Activated CD8-positive, alpha-beta T cell treated with anti-CD3 and anti-CD28 coated beads, Interleukin-2, amount 10 ng/mL, durations not matched to agents 7 days and 5 days (primary cell): Measurements from ENCODE around the gene FBRSL1. TPM values are rescaled to one million over a fixed set of nuclear protein-coding genes. Genes with fewer than 3 reads are reported as not detected.
A peak's percentile ranks its signal among the peaks of the same experiment; 100 is the strongest.

ENCODE experiments used
- ATAC-seq: fragments of 150-1000 bp; cut with Tn5 transposase; one replicate; pipeline ENCODE4 v1.10.0; 2021; ENCODE audit warnings: moderate library complexity
- CTCF ChIA-PET: fragments of 350-600 bp; sonication (Branson Sonifier 250); formaldehyde crosslinking; loops from one replicate; lab custom pipeline; 2021; ENCODE audit warnings: antibody characterized with exemption; lab: Charles Lee
- POLR2A ChIA-PET: fragments of 350-600 bp; sonication (Branson Sonifier 250); formaldehyde crosslinking; loops from one replicate; lab custom pipeline; 2021; ENCODE audit warnings: antibody characterized with exemption; lab: Charles Lee
- DNase-seq: peaks from one replicate; pipeline ENCODE4 v3.0.0-alpha.2; 2020
- H3K27ac Mint-ChIP-seq: one replicate; pipeline ENCODE4 v1.8.0; 2021; ENCODE audit warnings: mild to moderate bottlenecking, mixed read lengths
- H3K27me3 Mint-ChIP-seq: one replicate; pipeline ENCODE4 v1.8.0; 2021; ENCODE audit warnings: low read depth, mixed read lengths
- H3K36me3 Mint-ChIP-seq: one replicate; pipeline ENCODE4 v1.8.0; 2021; ENCODE audit warnings: low read depth, mixed read lengths
- H3K4me1 Mint-ChIP-seq: one replicate; pipeline ENCODE4 v1.8.0; 2021; ENCODE audit warnings: low read depth, mixed read lengths
- H3K4me3 Mint-ChIP-seq: one replicate; pipeline ENCODE4 v1.8.0; 2021; ENCODE audit warnings: mild to moderate bottlenecking, mixed read lengths
- H3K9me3 Mint-ChIP-seq: one replicate; pipeline ENCODE4 v1.8.0; 2022; ENCODE audit warnings: mixed read lengths; ENCODE audit not compliant: insufficient read depth
- total RNA-seq, 2 experiments: library from RNA; stranded (reverse); gene quantifications; one replicate each; pipeline ENCODE4 v1.2.3, GENCODE V29; 2021

Gene FBRSL1
- total RNA-seq, 2 experiments from 2014 or later = 51.2 to 58.5 TPM

DNA sequence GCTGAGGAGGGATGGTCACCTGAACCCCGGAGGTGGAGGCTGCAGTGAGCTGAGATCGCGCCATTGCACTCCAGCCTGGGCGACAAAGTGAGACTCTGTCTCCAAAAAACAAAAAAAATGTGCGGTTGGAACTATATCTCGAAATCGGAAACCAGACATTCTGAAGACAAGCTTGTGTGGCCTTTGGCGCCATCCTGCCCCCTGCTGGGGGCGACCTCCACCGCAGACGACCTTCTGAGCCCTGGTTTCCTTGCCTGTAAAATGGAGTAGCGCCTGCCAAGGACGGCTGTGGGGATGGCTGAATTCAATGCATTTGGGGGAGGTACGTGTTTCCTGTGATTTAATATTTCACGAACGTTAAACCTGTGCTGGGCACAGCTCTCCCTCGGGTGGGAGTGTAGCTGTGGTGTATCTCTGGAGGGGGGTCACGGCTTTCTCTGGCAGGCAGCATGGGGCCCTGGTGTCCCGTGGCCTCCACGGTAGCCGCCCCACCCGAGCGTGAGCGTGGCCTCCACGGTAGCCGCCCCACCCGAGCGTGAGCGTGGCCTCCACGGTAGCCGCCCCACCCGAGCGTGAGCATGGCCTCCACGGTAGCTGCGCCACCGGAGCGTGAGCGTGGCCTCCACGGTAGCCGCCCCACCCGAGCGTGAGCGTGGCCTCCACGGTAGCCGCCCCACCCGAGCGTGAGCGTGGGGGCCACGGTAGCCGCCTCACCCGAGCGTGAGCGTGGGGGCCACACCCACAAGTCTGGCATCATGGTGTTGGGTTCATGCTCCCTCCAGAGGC is 65.1 kb downstream of the FBRSL1 start:
- peak; percentile 47 for DNase-seq
- Mint-ChIP-seq H3K36me3 (no peaks in the 10 kb centered on the region), H3K9me3 (no peaks in the 10 kb centered on the region), H3K4me1 (peaks cover 17% of the 10 kb centered on the region), H3K4me3 (no peak overlapping the region), H3K27ac (no peak overlapping the region), H3K27me3 (peaks cover 6% of the 10 kb centered on the region)
- ATAC-seq = no peak
- ChIA-PET POLR2A (no interaction called here), CTCF (interaction anchor here (1.0 to 1.2 kb wide), 3 partner anchors 60 to 140 kb away, joined by 3 to 8 read pairs (median 3); no protein-coding TSS in a partner anchor)

DNA sequence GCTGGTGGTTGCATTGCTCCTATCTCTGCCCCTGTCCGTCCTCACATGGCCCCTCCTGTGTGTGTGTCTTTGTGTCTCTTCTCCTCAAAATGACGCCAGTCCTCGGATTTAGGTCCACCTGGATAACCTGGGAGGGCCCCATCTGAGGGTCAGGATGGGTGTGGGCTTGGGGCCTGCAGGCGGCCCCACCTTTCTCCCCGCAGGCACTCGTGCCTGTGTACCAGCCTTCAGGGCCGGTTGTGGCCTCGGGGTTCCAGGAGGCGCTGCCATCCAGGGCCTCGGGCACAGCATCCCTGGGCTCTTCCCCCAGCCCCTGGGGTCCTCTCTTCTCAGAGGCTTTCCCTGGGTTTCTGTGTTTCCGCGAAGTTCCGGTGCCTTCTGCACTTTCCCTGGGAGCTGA is 65.7 kb downstream of the FBRSL1 start:
- Mint-ChIP-seq H3K27ac (no peak overlapping the region), H3K36me3 (no peaks in the 10 kb centered on the region), H3K4me3 (no peak overlapping the region), H3K27me3 (peaks cover 6% of the 10 kb centered on the region), H3K9me3 (no peaks in the 10 kb centered on the region), H3K4me1 (peaks cover 18% of the 10 kb centered on the region)
- ChIA-PET CTCF (no interaction called here), POLR2A (no interaction called here)
- no peak for ATAC-seq
- no peak for DNase-seq

DNA sequence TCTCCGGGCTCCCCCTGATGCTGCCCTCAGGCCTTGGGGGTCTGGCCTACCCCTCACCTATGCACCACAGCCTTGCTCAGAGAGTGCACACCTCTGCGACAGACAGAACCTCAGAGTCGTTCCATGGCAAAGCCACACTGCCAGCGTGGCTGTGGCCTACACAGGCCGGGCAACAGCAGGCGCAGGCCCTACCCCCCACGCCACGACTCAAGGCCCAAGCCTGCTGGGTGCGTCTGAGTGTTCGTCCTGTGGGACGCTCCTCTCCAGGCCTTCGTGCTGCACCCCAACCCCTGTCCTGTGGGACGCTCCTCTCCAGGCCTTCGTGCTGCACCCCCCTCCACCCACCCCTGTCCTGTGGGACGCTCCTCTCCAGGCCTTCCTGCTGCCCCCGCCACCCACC is 66.3 kb downstream of the FBRSL1 start:
- Mint-ChIP-seq H3K9me3 (no peaks in the 10 kb centered on the region), H3K27me3 (peaks cover 6% of the 10 kb centered on the region), H3K4me3 (no peak overlapping the region), H3K36me3 (no peaks in the 10 kb centered on the region), H3K4me1 (peaks cover 21% of the 10 kb centered on the region), H3K27ac (no peak overlapping the region)
- CTCF ChIA-PET = no interaction called here
- DNase-seq (no peak), ATAC-seq (no peak)
- POLR2A ChIA-PET = no interaction called here

DNA sequence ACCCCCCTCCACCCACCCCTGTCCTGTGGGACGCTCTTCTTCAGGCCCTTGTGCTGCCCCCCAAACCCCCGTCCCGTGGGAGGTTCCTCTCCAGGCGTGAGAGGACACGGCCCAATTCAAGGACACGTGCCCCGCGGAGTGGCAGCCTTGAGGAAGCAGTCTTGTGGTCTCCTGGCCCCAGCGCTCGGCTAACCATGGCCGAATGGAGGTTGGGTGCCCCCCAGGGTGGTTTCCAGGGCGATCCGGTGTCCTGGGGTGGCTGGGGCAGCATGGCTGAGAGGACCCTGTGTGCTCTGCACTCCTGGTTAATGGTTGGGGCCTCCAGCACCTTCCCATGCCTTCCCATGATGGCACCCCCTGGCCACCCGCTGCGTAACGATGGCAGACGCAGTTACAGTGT is 66.8 kb downstream of the FBRSL1 start:
- POLR2A ChIA-PET = no interaction called here
- peaks cover 21% of the 10 kb centered on the region for H3K4me1 Mint-ChIP-seq
- DNase-seq (no peak), ATAC-seq (no peak)
- H3K27me3 Mint-ChIP-seq = peaks cover 6% of the 10 kb centered on the region
- CTCF ChIA-PET = no interaction called here
- no peaks in the 10 kb centered on the region for H3K36me3 Mint-ChIP-seq
- no peak overlapping the region for H3K4me3 Mint-ChIP-seq
- H3K9me3 Mint-ChIP-seq = no peaks in the 10 kb centered on the region
- no peak overlapping the region for H3K27ac Mint-ChIP-seq

DNA sequence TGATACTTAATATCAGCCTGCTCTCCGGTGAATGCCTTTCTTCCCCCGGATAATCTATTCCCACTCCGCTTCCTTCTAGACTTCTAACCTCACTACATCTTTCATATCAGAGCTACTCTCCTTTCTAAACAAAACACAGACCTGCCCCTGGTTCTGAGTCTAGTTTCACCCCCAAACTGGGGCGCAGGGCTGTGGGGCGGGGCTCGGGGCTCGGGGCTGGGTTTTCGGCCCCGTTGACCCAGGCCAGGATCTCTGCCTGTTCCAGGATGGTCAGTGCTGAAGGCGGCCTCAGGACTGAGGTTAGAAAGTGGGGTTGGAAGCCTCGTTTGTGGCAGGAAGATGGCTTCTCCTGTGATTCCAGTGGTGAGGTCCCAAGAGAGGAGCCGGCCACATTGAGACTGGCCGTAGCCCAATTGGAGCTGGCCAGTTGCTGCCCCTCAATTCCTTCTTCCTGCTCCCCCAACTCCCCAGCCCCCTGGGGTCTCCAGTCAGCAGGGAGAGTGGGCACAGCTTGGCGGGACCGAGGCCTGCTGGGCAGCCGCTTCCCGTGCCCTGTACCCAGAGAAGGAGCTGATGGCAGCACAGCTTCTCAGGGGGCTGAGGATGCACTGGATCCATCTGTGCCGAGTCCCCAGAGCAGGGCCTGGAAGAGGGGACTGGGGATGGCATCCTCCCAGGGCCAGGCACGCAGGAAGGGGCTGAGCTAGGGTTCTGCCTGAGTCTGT is 67.5 kb downstream of the FBRSL1 start:
- Mint-ChIP-seq H3K27ac (no peak overlapping the region), H3K4me3 (no peak overlapping the region), H3K9me3 (no peaks in the 10 kb centered on the region), H3K27me3 (peaks cover 6% of the 10 kb centered on the region), H3K4me1 (peaks cover 21% of the 10 kb centered on the region), H3K36me3 (no peaks in the 10 kb centered on the region)
- ChIA-PET CTCF (interaction anchor here (0.9 kb wide), 1 partner anchor 11 kb away, joined by 3 read pairs; no protein-coding TSS in a partner anchor), POLR2A (no interaction called here)
- DNase-seq (no peak), ATAC-seq (no peak)

DNA sequence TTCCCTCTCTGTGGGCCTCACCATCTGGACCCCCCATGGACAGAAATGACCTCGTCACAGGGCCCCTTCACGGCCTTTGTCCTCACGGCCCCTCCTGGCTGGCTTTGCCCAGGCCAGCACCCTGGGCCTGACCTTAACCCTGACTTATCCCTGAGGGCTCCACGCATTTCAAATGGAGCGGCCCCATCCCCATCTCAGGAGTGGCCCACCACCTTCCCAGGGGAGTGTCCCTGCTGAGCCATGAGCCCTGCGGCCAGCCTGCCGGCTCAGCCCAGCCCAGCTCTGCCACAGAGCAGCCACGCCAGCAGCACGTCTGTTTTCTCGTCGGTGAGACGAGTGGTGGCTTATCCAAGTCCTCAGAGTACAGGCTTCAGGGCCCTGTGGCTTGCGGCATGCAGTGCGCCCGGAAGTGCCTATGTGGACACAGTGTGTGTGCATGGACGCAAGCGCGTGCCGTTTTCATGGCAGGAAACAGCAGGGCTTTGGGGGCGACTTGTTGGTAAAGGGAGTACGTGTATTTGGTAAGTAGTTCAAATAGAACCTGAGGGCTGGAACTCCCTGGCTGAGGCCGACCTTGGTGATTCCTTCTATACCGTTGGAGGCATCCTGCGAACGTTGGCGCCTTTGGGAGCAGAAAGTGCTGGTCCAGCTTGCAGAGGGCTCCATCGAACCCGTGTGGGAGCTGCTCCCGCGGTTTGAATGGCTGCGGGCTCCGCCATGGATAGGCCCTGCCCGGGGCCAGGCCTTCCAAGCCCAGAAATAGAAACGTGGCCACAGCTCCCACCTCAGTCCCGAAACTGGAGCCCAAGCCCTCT is 68.3 kb downstream of the FBRSL1 start:
- CTCF ChIA-PET = interaction anchor here (0.9 kb wide), 1 partner anchor 10 kb away, joined by 3 read pairs; no protein-coding TSS in a partner anchor

DNA sequence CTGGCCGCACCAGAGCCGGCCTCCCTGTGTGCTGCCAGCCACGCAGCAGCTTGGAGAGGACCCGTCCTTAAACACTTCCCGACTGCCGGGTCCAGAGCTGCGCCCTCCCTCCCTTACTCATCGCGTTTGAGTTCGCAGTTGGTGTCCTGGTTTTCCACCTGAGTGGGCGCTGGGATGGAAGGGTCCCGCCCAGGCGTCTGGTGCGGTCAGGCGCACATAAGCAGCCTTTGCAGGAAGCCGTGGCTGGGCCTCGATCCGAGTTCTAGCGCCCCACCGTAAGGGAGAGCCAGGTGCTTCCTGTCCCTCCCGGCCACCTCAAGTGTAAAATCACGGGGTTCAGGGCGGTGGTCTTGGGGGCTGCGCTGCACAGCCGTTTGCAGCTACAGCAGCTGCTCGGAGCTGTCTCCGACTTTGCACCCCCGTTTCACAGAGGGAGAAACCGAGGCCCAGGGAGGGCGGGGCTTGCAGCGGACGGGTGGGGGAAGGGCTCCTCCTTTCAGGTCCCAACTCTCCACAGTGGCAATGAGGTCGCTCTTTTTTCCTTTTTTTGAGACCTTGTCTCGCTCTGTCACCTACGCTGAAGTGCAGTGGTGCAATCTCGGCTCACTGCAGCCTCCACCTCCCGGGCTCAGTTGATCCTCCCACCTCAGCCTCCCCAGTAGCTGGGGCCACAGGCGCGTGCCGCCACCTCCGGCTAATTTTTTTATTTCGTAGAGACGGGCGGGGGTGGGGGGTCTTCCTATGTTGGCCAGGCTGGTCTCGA is 69.1 kb downstream of the FBRSL1 start:
- Mint-ChIP-seq H3K4me3 (peak overlapping the region; percentile 72), H3K4me1 (peaks cover 21% of the 10 kb centered on the region), H3K27ac (peak overlapping the region; percentile 76), H3K36me3 (no peaks in the 10 kb centered on the region), H3K9me3 (no peaks in the 10 kb centered on the region), H3K27me3 (peaks cover 6% of the 10 kb centered on the region)
- ChIA-PET POLR2A (interaction anchor here (0.9 kb wide), 1 partner anchor 111 kb away, joined by 3 read pairs; no protein-coding TSS in a partner anchor), CTCF (interaction anchor here (0.8 kb wide), 1 partner anchor 143 kb away, joined by 6 read pairs; no protein-coding TSS in a partner anchor)
- peak; percentile 47 for DNase-seq
- ATAC-seq = no peak

More for the DNA sequence above, 68.3 kb downstream of the FBRSL1 start:
- H3K27ac Mint-ChIP-seq = peak overlapping the region; percentile 34
- DNase-seq (peak; percentile 69), ATAC-seq (no peak)
- H3K36me3 Mint-ChIP-seq = no peaks in the 10 kb centered on the region
- POLR2A ChIA-PET = no interaction called here
- H3K4me3 Mint-ChIP-seq = peak overlapping the region; percentile 15
- peaks cover 6% of the 10 kb centered on the region for H3K27me3 Mint-ChIP-seq
- peaks cover 21% of the 10 kb centered on the region for H3K4me1 Mint-ChIP-seq
- H3K9me3 Mint-ChIP-seq = no peaks in the 10 kb centered on the region

DNA sequence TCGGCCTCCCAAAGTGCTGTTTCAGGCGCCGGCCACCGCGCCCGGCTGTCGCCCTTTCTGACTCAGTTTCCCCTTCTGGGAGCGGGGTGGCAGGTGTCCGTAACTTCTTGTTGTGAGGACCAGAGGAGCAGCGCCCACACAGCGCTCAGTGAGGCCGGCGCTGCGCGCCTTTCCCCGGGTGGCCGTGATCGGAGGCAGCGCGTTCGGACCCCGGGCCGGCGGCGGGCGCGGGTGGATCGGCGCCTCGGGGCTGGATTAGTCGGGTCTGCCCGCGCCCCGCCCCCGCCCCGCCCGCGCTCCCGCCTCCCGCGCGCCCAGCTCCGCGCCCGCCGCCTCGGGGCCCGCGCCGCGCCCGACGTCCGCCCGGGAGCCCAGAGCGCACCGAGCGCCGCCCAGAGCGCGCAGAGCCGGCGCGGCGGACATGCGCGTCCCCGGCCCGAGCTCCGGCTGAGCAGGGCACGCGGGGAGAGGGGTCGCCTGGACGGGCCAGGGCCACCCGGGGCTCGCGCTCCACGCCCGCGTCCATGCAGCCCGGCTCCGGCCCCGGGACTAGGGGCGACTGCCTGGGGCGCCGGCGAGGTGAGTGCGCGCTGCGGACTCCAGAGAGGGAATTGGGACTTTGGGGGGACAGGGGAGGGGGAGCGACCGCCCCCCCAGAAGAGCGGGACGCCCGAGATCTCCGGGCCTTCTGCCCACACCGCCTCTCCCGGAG is 69.9 kb downstream of the FBRSL1 start:
- peaks cover 6% of the 10 kb centered on the region for H3K27me3 Mint-ChIP-seq
- ATAC-seq = peak; percentile 58

DNA sequence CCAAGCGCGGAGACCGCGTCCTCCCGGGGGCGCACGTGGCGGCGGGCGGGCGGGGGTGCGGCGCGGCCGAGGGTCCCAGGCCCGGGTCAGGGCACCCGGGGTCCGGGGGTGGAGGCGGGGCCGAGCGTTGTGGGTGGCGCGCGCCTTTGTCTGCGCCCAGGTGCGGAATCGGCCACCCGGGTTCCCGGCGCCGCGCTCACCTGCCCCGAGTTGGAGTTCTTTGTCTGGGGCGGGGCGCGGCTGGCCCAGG is 70.3 kb downstream of the FBRSL1 start:
- peaks cover 6% of the 10 kb centered on the region for H3K27me3 Mint-ChIP-seq
- POLR2A ChIA-PET = no interaction called here
- no peak overlapping the region for H3K27ac Mint-ChIP-seq
- peak overlapping the region; percentile 25 for H3K4me3 Mint-ChIP-seq
- H3K9me3 Mint-ChIP-seq = no peaks in the 10 kb centered on the region
- peaks cover 18% of the 10 kb centered on the region for H3K4me1 Mint-ChIP-seq
- H3K36me3 Mint-ChIP-seq = no peaks in the 10 kb centered on the region
- ATAC-seq = peak; percentile 33
- no peak for DNase-seq
- CTCF ChIA-PET = interaction anchor here (1.0 to 3.0 kb wide), 7 partner anchors 29 to 406 kb away, joined by 3 to 17 read pairs (median 5); no protein-coding TSS in a partner anchor

More for the DNA sequence above, 69.9 kb downstream of the FBRSL1 start:
- Mint-ChIP-seq H3K4me3 (peak overlapping the region; percentile 72), H3K27ac (no peak overlapping the region), H3K36me3 (no peaks in the 10 kb centered on the region), H3K4me1 (peaks cover 20% of the 10 kb centered on the region), H3K9me3 (no peaks in the 10 kb centered on the region)
- ChIA-PET CTCF (interaction anchor here (0.8 kb wide), 1 partner anchor 144 kb away, joined by 6 read pairs; no protein-coding TSS in a partner anchor), POLR2A (interaction anchor here (0.9 kb wide), 1 partner anchor 112 kb away, joined by 3 read pairs; no protein-coding TSS in a partner anchor)
- DNase-seq = peak; percentile 43

DNA sequence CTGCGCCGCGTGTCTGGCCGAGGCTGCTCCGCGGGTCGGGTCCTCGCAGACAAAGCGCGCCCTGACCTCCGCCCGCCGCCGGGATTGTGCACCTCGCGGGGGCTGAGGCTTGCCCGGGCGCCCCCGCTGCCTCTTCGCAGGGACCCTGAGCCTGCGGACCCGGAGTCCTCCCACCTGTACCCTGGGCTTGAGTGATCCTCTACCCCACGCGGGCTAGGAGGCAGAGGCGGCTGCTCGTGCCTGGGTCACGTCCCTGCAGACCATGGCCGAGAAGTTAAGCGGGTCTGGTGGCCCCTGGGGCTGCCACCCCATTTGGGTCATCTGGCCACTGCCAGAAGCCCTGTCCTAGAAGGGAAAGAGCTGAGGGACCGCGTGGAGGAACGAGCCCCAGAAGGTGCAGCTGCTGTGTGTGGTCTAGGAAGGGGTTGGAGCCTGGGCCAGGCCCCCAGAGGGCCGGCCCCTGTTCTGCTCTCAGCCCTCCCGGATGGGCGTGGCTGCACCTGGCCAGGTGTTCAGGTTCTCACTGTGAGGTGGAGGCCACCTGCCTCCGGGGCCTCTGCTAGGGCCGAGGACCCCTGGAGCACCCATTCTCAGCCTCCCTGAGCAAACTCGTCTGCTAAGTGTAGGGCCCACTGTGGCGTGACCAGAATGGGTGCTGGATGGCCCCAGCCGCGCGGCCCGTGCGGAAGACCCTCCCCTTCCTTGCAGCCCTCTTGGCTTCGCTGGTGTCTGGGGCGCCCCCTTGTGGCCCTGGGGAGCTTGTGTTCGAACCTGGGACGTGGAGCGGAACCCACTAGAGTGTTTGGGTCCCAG is 70.9 kb downstream of the FBRSL1 start:
- DNase-seq (peak; percentile 78), ATAC-seq (peak; percentile 38)
- Mint-ChIP-seq H3K9me3 (no peaks in the 10 kb centered on the region), H3K27ac (no peak overlapping the region), H3K4me3 (peak overlapping the region; percentile 72), H3K36me3 (no peaks in the 10 kb centered on the region), H3K27me3 (peaks cover 6% of the 10 kb centered on the region), H3K4me1 (peaks cover 18% of the 10 kb centered on the region)
- CTCF ChIA-PET = interaction anchor here (0.6 to 3.0 kb wide), 15 partner anchors 17 to 407 kb away, joined by 3 to 17 read pairs (median 4); no protein-coding TSS in a partner anchor
- POLR2A ChIA-PET = no interaction called here
